Activated naive CD4-positive, alpha-beta T cell treated with anti-CD3 and anti-CD28 coated beads, Interleukin-2, amount 50 U/mL, for 72 hours (primary cell): ENCODE data around the gene BRD4. TPM values are rescaled to one million over a fixed set of nuclear protein-coding genes. Genes with fewer than 3 reads are reported as not detected.

Source experiments
- ATAC-seq, 2 donors: fragments of 150-1000 bp; cut with Tn5 transposase; 2 replicates each; pipeline ENCODE4 v1.10.0; 2021; ENCODE audit warnings: mild to moderate bottlenecking in 2 of 2, moderate library complexity in 2 of 2
- DNase-seq, 2 donors: peaks; one replicate each; pipeline ENCODE4 v3.0.0; 2021 to 2022; ENCODE audit warnings: low spot score in 2 of 2
- H3K27ac Mint-ChIP-seq, 2 donors: one replicate each; pipeline ENCODE4 v1.8.0; 2022; ENCODE audit warnings: mild to moderate bottlenecking in 2 of 2, mixed read lengths in 2 of 2
- H3K36me3 Mint-ChIP-seq, 2 donors: one replicate each; pipeline ENCODE4 v1.8.0; 2022; ENCODE audit warnings: mixed read lengths in 2 of 2
- H3K9me3 Mint-ChIP-seq, 2 donors: one replicate each; pipeline ENCODE4 v1.8.0; 2022; ENCODE audit warnings: mixed read lengths in 2 of 2
- total RNA-seq, 2 donors: library from RNA; stranded (reverse); gene quantifications; one replicate each; pipeline ENCODE4 v1.2.3, GENCODE V29; 2022

Gene BRD4
- total RNA-seq, 2 donors from 2014 or later: 108 to 114 TPM

GRCh38 chr19:15218501-15218900 is 113.8 kb downstream of the BRD4 start:
- Mint-ChIP-seq H3K36me3 (no peaks in the 10 kb centered on the region), H3K9me3 (no peaks in the 10 kb centered on the region), H3K27ac (no peak overlapping the region)
- ATAC-seq (no peak), DNase-seq (no peak)

- Mint-ChIP-seq H3K36me3 (no peaks in the 10 kb centered on the region), H3K9me3 (no peaks in the 10 kb centered on the region), H3K27ac (peak overlapping the region in 1 of 2 donors; percentile 60)
- DNase-seq: no peak
- ATAC-seq: no peak
Observed at GRCh38 chr19:15216363-15216762, 116.0 kb downstream of the BRD4 start.

- Mint-ChIP-seq H3K27ac (no peak overlapping the region), H3K9me3 (no peaks in the 10 kb centered on the region), H3K36me3 (no peaks in the 10 kb centered on the region)
- no peak for DNase-seq
- no peak for ATAC-seq
Observed at GRCh38 chr19:15213715-15214381, 118.5 kb downstream of the BRD4 start.

- DNase-seq: no peak
- Mint-ChIP-seq H3K9me3 (no peaks in the 10 kb centered on the region), H3K36me3 (no peaks in the 10 kb centered on the region), H3K27ac (no peak overlapping the region)
- ATAC-seq: no peak
Observed at GRCh38 chr19:15212711-15213110, 119.6 kb downstream of the BRD4 start.

- DNase-seq (no peak), ATAC-seq (no peak)
- H3K27ac Mint-ChIP-seq: no peak overlapping the region
- no peaks in the 10 kb centered on the region for H3K36me3 Mint-ChIP-seq
- H3K9me3 Mint-ChIP-seq: no peaks in the 10 kb centered on the region
Observed at GRCh38 chr19:15210323-15210781, 122.0 kb downstream of the BRD4 start.

- peaks cover 10 to 15% of the 10 kb centered on the region in 2 donors for H3K36me3 Mint-ChIP-seq
- no peak overlapping the region for H3K27ac Mint-ChIP-seq
- no peak for DNase-seq
- no peak for ATAC-seq
- H3K9me3 Mint-ChIP-seq: no peaks in the 10 kb centered on the region
Observed at GRCh38 chr19:15201374-15202023, 130.8 kb downstream of the BRD4 start.

GRCh38 chr19:15200553-15201364 is 131.6 kb downstream of the BRD4 start, which contains the start of gene NOTCH3:
Gene NOTCH3, minus strand, starts transcription at chr19:15200995. Its CDS starts 90 bp downstream, at chr19:15200905.
- Mint-ChIP-seq H3K9me3 (no peaks in the 10 kb centered on the region), H3K36me3 (peaks cover 10 to 15% of the 10 kb centered on the region in 2 donors), H3K27ac (no peak within 1 kb of the TSS)
- no peak for DNase-seq
- peak in 1 of 2 donors; percentile 35 for ATAC-seq

- no peak overlapping the region for H3K27ac Mint-ChIP-seq
- DNase-seq: no peak
- ATAC-seq: no peak
- no peaks in the 10 kb centered on the region for H3K9me3 Mint-ChIP-seq
- H3K36me3 Mint-ChIP-seq: peaks cover 10 to 15% of the 10 kb centered on the region in 2 donors
Observed at GRCh38 chr19:15199661-15200552, 132.4 kb downstream of the BRD4 start.

GRCh38 chr19:15198951-15199660 is 133.2 kb downstream of the BRD4 start:
- Mint-ChIP-seq H3K36me3 (peaks cover 10 to 15% of the 10 kb centered on the region in 2 donors), H3K9me3 (no peaks in the 10 kb centered on the region), H3K27ac (no peak overlapping the region)
- ATAC-seq (no peak), DNase-seq (no peak)

- Mint-ChIP-seq H3K27ac (no peak overlapping the region), H3K36me3 (peaks cover 10 to 15% of the 10 kb centered on the region in 2 donors), H3K9me3 (no peaks in the 10 kb centered on the region)
- no peak for ATAC-seq
- DNase-seq: no peak
Observed at GRCh38 chr19:15197942-15198341, 134.4 kb downstream of the BRD4 start.

- Mint-ChIP-seq H3K9me3 (no peaks in the 10 kb centered on the region), H3K36me3 (peaks cover 10 to 15% of the 10 kb centered on the region in 2 donors), H3K27ac (no peak overlapping the region)
- ATAC-seq (no peak), DNase-seq (no peak)
Observed at GRCh38 chr19:15197275-15197941, 134.9 kb downstream of the BRD4 start.

GRCh38 chr19:15196360-15197005 is 135.9 kb downstream of the BRD4 start:
- no peak for DNase-seq
- Mint-ChIP-seq H3K36me3 (peaks cover 10% of the 10 kb centered on the region in 2 donors), H3K27ac (no peak overlapping the region), H3K9me3 (no peaks in the 10 kb centered on the region)
- no peak for ATAC-seq

GRCh38 chr19:15195371-15196334 is 136.7 kb downstream of the BRD4 start:
- ATAC-seq (peak; percentile 38 to 41), DNase-seq (no peak)
- Mint-ChIP-seq H3K27ac (no peak overlapping the region), H3K36me3 (peaks cover 6 to 10% of the 10 kb centered on the region in 2 donors), H3K9me3 (no peaks in the 10 kb centered on the region)

- Mint-ChIP-seq H3K27ac (no peak overlapping the region), H3K9me3 (no peaks in the 10 kb centered on the region), H3K36me3 (peaks cover 6 to 10% of the 10 kb centered on the region in 2 donors)
- DNase-seq: no peak
- peak in 1 of 2 donors; percentile 41 for ATAC-seq
Observed at GRCh38 chr19:15194938-15195337, 137.4 kb downstream of the BRD4 start.
